ENCODE measurements around the gene INO80D.
"Not testable (repeated sequence)": the region's sequence is repeated elsewhere in the genome, so short reads cannot be mapped to it uniquely, and the experiment has no call there.

INO80D gene

GRCh38 chr2:206083602-206084438, 2.2 kb downstream of the INO80D start:
- no peak for FAIRE-seq

GRCh38 chr2:206082298-206082843, 3.6 kb downstream of the INO80D start:
- no peak for FAIRE-seq

- FAIRE-seq, result no peak
Observed at GRCh38 chr2:206080927-206081326, 5.0 kb downstream of the INO80D start.

GRCh38 chr2:206079699-206080465, 6.1 kb downstream of the INO80D start:
- FAIRE-seq, result no peak

DNA sequence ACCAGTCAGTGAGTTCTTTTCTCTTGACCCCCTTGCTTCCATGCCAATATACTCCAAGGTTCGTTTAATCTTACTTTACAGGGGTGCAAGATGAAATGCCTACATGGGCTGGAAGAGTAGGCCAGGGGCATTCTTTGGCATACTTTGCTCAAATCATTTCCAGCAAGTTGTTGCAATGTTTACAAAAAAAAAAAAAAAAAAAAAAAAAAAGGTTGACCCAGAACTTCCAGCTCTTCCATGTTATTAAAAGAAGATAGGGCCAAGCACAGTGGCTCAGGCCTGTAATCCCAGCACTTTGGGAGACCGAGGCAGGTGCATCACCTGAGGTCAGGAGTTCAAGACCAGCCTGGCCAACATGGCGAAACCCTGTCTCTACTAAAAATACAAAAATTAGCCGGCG, 8.1 kb downstream of the INO80D start:
- FAIRE-seq, result not testable (repeated sequence)

GRCh38 chr2:206075113-206075512, 10.9 kb downstream of the INO80D start:
- no peak for FAIRE-seq

DNA sequence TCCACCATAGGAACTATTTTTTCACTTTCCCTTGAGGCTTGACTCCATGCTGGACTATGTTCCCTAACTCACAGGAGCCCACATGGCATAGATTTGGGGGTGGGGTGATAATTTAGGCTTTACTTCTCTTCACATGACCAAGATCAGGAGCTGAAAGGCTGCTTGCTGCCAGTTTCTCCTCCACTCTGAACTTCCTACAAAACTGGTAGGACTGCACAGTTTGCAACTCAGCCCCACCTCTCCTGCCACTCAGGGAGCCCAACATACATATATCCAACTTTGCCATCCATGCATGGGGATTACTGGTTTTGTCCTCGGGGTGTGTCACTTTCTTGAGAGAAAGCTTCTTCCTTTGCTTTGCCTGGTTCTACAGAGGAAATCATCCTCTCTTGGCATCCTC, 14.2 kb downstream of the INO80D start:
- FAIRE-seq, result no peak

GRCh38 chr2:206069417-206069816, 16.6 kb downstream of the INO80D start:
- FAIRE-seq, result no peak

DNA sequence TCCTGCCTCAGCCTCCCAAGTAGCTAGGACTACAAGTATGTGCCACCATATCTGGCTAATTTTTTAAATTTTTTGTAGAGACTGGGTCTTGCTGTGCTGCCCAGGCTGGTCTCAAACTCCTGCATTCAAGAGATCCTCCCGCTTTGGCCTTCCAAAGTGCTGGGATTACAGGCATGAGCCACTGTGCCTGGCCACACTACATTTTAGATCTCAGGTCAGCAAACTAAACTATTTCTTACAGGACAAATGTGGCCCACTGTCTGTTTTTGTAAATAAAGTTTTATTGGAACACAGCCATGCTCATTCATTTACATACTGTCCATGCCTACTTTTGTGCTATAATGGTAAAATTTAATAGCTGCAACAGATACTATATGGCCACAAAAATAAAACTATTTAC, 17.8 kb downstream of the INO80D start:
- no peak for FAIRE-seq

DNA sequence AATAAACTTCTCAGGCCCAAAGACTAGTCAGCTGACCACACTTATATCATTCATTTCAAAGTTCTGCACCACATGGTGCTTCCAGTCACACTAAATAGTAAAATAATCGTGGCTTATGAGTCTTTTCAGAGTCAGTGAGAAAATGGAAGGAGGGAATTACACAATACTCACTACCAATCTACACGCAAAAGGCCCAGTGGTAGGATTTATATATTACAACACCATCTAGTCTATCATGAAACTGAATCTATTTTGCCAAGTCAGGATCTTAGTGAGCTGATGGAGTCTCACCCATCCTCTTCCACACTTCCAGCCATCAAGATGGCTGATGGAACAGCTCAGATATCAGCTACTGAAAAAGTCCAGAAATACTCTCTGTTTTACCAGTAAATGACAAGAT, 21.9 kb downstream of the INO80D start:
- no peak for FAIRE-seq

- FAIRE-seq, result no peak
Observed at GRCh38 chr2:206063635-206064034, 22.3 kb downstream of the INO80D start.

GRCh38 chr2:206062724-206063123, 23.2 kb downstream of the INO80D start:
- no peak for FAIRE-seq

- no peak for FAIRE-seq
Observed at GRCh38 chr2:206056286-206056685, 29.7 kb downstream of the INO80D start.

DNA sequence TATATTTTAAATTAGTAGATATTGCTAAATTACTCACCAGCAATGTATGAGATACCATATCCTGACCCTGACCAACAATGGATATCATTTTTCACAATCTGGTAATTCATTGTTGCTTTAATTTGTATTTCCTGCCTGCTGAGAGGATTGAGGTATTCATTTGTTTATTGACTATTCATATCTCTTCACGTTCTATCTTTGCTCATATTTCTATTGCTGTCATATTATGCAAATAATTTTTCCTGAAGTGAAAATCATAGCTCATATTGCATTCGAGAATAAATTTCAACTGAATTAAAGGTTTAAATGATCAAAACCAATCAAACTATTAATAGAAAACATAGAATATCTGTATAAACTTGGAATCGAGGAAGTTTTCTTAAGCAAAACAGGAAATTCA, 31.0 kb downstream of the INO80D start:
- no peak for FAIRE-seq

DNA sequence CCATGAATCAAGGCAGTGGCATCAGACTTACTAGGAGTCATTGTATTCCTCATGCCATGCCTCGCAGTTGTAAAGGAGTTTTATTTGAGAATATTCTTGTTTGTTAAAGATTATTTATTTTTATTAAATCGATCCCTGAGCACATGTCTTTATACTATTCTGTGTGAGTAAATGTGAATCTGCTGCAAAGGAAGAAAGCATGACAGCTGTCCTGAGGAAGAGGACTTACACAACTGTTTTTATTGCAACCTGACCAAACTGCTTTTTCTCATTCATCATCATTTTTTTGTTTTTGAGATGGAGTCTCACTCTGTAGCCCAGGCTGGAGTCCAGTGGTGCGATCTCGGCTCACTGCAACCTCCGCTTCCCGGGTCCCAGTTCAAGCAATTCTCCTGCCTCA, 34.1 kb downstream of the INO80D start:
- no peak for FAIRE-seq

- no peak for FAIRE-seq
Observed at GRCh38 chr2:206049392-206049791, 36.6 kb downstream of the INO80D start.

DNA sequence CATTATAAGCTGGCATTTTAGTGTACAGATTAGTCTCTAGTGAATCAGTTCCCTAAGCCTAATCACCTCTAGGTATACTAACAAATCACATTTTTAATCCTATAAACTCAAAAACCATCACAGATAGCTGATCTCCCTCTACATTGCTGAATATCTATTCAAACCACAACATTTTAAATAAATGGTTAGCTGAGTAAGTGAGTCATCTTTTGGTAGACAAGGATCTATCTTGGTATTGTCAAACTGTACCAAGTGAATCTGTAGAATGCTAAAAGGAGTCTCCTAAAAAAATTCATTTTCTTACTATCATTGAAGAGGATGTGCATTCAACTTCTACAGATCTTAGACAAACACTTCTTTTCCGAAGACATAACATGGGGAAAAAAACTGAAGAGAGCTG, 40.7 kb downstream of the INO80D start:
- no peak for FAIRE-seq

DNA sequence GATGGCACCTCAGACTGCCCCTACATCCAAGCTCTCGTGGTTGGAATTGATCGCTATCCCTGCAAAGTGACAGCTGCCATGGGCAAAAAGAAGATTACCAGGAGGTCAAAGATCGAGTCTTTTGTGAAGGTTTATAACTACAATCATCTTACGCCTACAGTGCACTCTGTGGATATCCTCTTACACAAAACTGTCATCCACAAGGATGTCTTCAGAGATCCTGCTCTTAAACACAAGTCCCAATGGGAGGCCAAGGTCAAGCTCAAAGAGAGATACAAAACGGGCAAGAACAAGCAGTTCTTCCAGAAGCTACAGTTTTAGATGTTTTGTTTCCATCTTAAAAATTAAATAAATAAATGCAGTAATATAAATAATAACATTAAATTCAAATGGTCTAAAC, 45.4 kb downstream of the INO80D start:
- no peak for FAIRE-seq

- not testable (repeated sequence) for FAIRE-seq
Observed at GRCh38 chr2:206035393-206035792, 50.6 kb downstream of the INO80D start.

DNA sequence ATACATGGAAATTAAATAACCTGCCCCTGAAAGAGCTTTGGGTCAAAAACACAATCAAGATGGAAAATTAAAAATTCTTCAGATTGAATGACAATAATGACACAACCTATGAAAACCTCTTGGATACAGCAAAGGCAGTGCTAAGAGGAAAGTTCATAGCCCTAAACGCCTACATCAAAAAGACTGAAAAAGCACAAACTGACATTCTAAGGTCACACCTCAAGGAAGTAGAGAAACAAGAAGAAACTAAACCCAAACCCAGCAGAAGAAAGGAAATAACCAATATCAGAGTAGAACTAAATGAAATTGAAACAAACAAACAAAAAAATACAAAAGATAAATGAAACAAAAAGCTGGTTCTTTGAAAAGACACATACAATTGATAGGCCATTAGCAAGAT, 52.5 kb downstream of the INO80D start:
- FAIRE-seq, result not testable (repeated sequence)

DNA sequence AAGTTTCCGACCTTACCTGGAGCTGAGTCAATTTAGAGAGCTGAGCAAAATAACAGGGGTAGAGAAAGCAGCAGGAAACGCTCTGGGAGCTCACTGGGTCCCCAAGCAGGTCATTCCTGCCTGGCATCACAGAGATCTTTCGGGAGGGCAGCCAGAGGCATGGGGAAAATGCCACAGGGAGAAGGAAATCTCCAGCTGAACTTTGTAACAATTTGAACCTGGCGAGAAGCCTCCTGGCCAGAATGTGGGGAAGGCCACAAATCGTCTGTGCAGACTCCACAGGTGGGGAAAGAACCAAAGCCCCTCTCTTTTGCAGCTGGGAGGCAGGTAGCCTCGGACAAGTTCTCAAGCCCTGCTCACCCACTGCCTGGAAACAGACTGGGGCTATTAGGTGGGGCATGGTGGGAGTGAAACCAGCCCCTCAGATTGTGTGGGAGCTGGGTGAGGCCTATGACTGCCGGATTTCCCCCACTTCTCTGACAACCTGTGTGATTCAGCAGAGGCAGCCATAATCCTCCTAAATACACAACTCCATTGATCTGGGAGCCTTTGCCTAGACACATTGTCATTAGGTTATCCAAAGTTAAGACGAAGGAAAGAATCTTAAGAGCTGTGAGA, 53.9 kb downstream of the INO80D start:
- no peak for FAIRE-seq

DNA sequence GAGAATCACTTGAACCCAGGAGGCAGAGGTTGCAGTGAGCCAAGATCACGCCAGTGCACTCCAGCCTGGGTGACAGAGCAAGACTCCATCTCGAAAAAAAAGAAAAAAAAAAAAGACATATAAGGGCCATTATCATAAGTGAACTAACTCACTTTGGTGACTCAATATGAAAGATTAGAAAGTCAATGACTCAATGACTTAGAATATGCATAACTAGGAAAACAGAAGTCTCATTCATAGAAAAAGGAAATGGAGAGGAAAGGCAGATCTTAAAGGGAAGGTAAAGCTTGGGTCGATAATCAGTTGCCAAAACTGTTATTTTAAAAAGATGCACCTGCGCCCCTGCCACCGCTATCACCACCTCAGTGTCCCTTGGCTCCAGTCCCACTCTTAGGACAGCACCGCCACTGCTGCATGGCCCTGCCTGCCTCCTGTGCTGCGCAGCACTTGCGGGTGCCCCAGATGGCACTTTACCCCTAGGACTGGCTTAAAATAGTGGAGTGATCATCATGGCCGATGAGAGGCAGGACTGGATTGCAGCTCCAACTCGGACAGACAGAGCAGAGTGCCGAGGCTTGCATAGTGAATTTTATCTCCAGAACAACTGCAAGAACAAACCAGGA, 54.7 kb downstream of the INO80D start:
- FAIRE-seq, result no peak

DNA sequence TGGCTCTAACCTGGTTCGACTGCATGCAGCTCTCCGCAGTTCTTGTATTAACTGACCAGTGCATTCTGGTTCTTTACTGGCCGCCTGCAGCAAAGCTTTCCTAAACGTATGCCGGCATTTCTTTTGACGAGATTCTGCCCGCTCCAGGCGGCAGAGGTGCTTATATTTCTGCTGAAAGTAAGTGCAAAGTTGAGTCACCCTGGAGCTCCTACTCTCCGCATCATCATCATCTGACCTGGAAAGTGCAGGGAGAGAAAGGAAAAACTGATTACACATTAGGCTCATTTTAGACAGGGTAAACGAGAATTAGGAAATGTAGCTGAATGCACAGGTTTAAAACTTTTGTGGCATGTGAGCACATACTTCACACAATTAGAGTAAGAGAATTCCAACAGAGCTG, 57.9 kb downstream of the INO80D start:
- no peak for FAIRE-seq
